ENCODE measurements around the gene ZBTB14.

GRCh38 chr18:5288517-5288935 is 7.0 kb downstream of the ZBTB14 start:
- TF ChIP-seq CEBPB (IDR thresholded peaks at IDR 0.05; ENCODE audit: low read depth) (no peak), CTCF (IDR thresholded peaks at IDR 0.05 in 2 of 3, conservative IDR thresholded peaks at IDR 0.05 in 1 of 3; ENCODE audit: borderline replicate concordance in 1 of 3, insufficient read depth in 1 of 3, low read depth in 2 of 3, low read length in 2 of 3) (no peak)
